ENCODE measurements around the gene EXOSC7. TPM values are rescaled to one million over a fixed set of nuclear protein-coding genes. Genes with fewer than 3 reads are reported as not detected.
"Not testable (repeated sequence)": the region's sequence is repeated elsewhere in the genome, so short reads cannot be mapped to it uniquely, and the experiment has no call there.

The EXOSC7 gene
- total RNA-seq, 1 donor from 2014 or later = 36.7 TPM

- Mint-ChIP-seq H3K4me1 (ENCODE audit: unreplicated experiment) (peaks cover 10% of the 10 kb centered on the region), H3K27ac (ENCODE audit: unreplicated experiment) (no peak overlapping the region), H3K9me3 (ENCODE audit: unreplicated experiment) (no peaks in the 10 kb centered on the region), H3K4me3 (ENCODE audit: unreplicated experiment) (no peak overlapping the region), H3K36me3 (ENCODE audit: unreplicated experiment) (peaks cover 13% of the 10 kb centered on the region), H3K27me3 (ENCODE audit: unreplicated experiment) (no peaks in the 10 kb centered on the region)
- no peak for DNase-seq (ENCODE audit: extremely low spot score, unreplicated experiment)
- TF ChIP-seq CTCF (IDR thresholded peaks at IDR 0.05) = no peak
These were observed 27.8 kb upstream of the EXOSC7 start for GRCh38 chr3:44948239-44948638.

GRCh38 chr3:44949770-44950169 is 26.3 kb upstream of the EXOSC7 start:
- H3K27me3 Mint-ChIP-seq (ENCODE audit: unreplicated experiment); DNase-seq (ENCODE audit: extremely low spot score, unreplicated experiment); H3K4me1 Mint-ChIP-seq (ENCODE audit: unreplicated experiment); H3K4me3 Mint-ChIP-seq (ENCODE audit: unreplicated experiment); H3K9me3 Mint-ChIP-seq (ENCODE audit: unreplicated experiment); H3K27ac Mint-ChIP-seq (ENCODE audit: unreplicated experiment): not testable (repeated sequence)
- H3K36me3 Mint-ChIP-seq (ENCODE audit: unreplicated experiment) = peaks cover 11% of the 10 kb centered on the region

GRCh38 chr3:44950275-44950734 is 25.7 kb upstream of the EXOSC7 start:
- no peak overlapping the region for H3K27ac Mint-ChIP-seq (ENCODE audit: unreplicated experiment)
- no peak for TF ChIP-seq CTCF (IDR thresholded peaks at IDR 0.05)
- peaks cover 9% of the 10 kb centered on the region for H3K36me3 Mint-ChIP-seq (ENCODE audit: unreplicated experiment)
- H3K9me3 Mint-ChIP-seq (ENCODE audit: unreplicated experiment) = no peaks in the 10 kb centered on the region
- H3K4me3 Mint-ChIP-seq (ENCODE audit: unreplicated experiment) = no peak overlapping the region
- DNase-seq (ENCODE audit: extremely low spot score, unreplicated experiment) = no peak
- H3K4me1 Mint-ChIP-seq (ENCODE audit: unreplicated experiment) = peaks cover 10% of the 10 kb centered on the region
- no peaks in the 10 kb centered on the region for H3K27me3 Mint-ChIP-seq (ENCODE audit: unreplicated experiment)

GRCh38 chr3:44952689-44953088 is 23.4 kb upstream of the EXOSC7 start:
- H3K4me1 Mint-ChIP-seq (ENCODE audit: unreplicated experiment) = peaks cover 10% of the 10 kb centered on the region
- no peak for TF ChIP-seq CTCF (IDR thresholded peaks at IDR 0.05)
- no peaks in the 10 kb centered on the region for H3K27me3 Mint-ChIP-seq (ENCODE audit: unreplicated experiment)
- no peak overlapping the region for H3K4me3 Mint-ChIP-seq (ENCODE audit: unreplicated experiment)
- no peak for DNase-seq (ENCODE audit: extremely low spot score, unreplicated experiment)
- no peak overlapping the region for H3K27ac Mint-ChIP-seq (ENCODE audit: unreplicated experiment)
- H3K9me3 Mint-ChIP-seq (ENCODE audit: unreplicated experiment) = no peaks in the 10 kb centered on the region
- H3K36me3 Mint-ChIP-seq (ENCODE audit: unreplicated experiment) = peaks cover 7% of the 10 kb centered on the region

GRCh38 chr3:44954304-44954703 is 21.7 kb upstream of the EXOSC7 start:
- Mint-ChIP-seq H3K4me3 (ENCODE audit: unreplicated experiment) (no peak overlapping the region), H3K4me1 (ENCODE audit: unreplicated experiment) (peaks cover 10% of the 10 kb centered on the region), H3K27ac (ENCODE audit: unreplicated experiment) (no peak overlapping the region), H3K36me3 (ENCODE audit: unreplicated experiment) (peaks cover 13% of the 10 kb centered on the region), H3K9me3 (ENCODE audit: unreplicated experiment) (no peaks in the 10 kb centered on the region), H3K27me3 (ENCODE audit: unreplicated experiment) (no peaks in the 10 kb centered on the region)
- TF ChIP-seq CTCF (IDR thresholded peaks at IDR 0.05) = no peak
- no peak for DNase-seq (ENCODE audit: extremely low spot score, unreplicated experiment)

- Mint-ChIP-seq H3K4me1 (ENCODE audit: unreplicated experiment) (peaks cover 10% of the 10 kb centered on the region), H3K36me3 (ENCODE audit: unreplicated experiment) (peaks cover 13% of the 10 kb centered on the region), H3K27me3 (ENCODE audit: unreplicated experiment) (no peaks in the 10 kb centered on the region), H3K27ac (ENCODE audit: unreplicated experiment) (no peak overlapping the region), H3K9me3 (ENCODE audit: unreplicated experiment) (no peaks in the 10 kb centered on the region), H3K4me3 (ENCODE audit: unreplicated experiment) (no peak overlapping the region)
- TF ChIP-seq CTCF (IDR thresholded peaks at IDR 0.05) = no peak
- DNase-seq (ENCODE audit: extremely low spot score, unreplicated experiment) = no peak
These were observed 21.1 kb upstream of the EXOSC7 start for GRCh38 chr3:44954962-44955361.
